Upper lobe of right lung (tissue), 1 donor: ENCODE data around the gene TSNAXIP1. TPM values are rescaled to one million over a fixed set of nuclear protein-coding genes. Genes with fewer than 3 reads are reported as not detected.
"Not testable (repeated sequence)": the region's sequence is repeated elsewhere in the genome, so short reads cannot be mapped to it uniquely, and the experiment has no call there.

ENCODE experiments used
- ATAC-seq: fragments of 200-7000 bp; cut with Tn5 transposase; one replicate; pipeline ENCODE4 v1.9.1; 2020; ENCODE audit warnings: mild to moderate bottlenecking, moderate library complexity
- DNase-seq: peaks from one replicate; pipeline ENCODE4 v3.0.0-alpha.2; 2020
- H3K27ac ChIP-seq: fragments of 200-600 bp; one replicate; pipeline ENCODE4 v1.8.0; 2022
- H3K27me3 ChIP-seq: fragments of 200-600 bp; one replicate; pipeline ENCODE4 v1.8.0; 2022; ENCODE audit warnings: mild to moderate bottlenecking
- H3K36me3 ChIP-seq: fragments of 200-600 bp; one replicate; pipeline ENCODE4 v1.8.0; 2022
- H3K4me1 ChIP-seq: fragments of 200-600 bp; one replicate; pipeline ENCODE4 v1.8.0; 2022
- H3K4me3 ChIP-seq: fragments of 200-600 bp; one replicate; pipeline ENCODE4 v1.8.0; 2022; ENCODE audit warnings: mild to moderate bottlenecking
- H3K9me3 ChIP-seq: fragments of 200-600 bp; one replicate; pipeline ENCODE4 v1.8.0; 2022
- CTCF ChIP-seq: fragments of 200-600 bp; IDR thresholded peaks from one replicate; pipeline ENCODE4 v1.8.0; 2022; ENCODE audit warnings: antibody characterized with exemption
- intact Hi-C: fragments of 100-400 bp; cut with DNase I; formaldehyde crosslinking; loops from one replicate; pipeline ENCODE4 v1.11.0; 2022
- total RNA-seq: library from RNA; stranded (reverse); fragmentation: NEBNext Ultra II Directional; extraction: Animal tissue kit (Norgen Biotek cat#: 25700); gene quantifications from one replicate; pipeline ENCODE4 v1.2.1, GENCODE V29; 2021
- donor health status: DM: no; HTN: yes; CAD: no; lungs with severe emphysema.

Gene TSNAXIP1
- total RNA-seq, 1 donor from 2014 or later: 0.55 TPM

GRCh38 chr16:67858500-67858899 is 51.8 kb downstream of the TSNAXIP1 start:
- Histone ChIP-seq H3K27me3 (no peaks in the 10 kb centered on the region), H3K27ac (peak overlapping the region; percentile 89), H3K4me3 (no peak overlapping the region), H3K4me1 (peaks cover 22% of the 10 kb centered on the region), H3K9me3 (no peaks in the 10 kb centered on the region), H3K36me3 (peaks cover 11% of the 10 kb centered on the region)
- intact Hi-C loops: no loop called here
- TF ChIP-seq CTCF: no peak
- DNase-seq (no peak), ATAC-seq (peak; percentile 43)

- intact Hi-C loops: no loop called here
- no peaks in the 10 kb centered on the region for H3K27me3 ChIP-seq
- ATAC-seq: no peak
These were observed 54.1 kb downstream of the TSNAXIP1 start for GRCh38 chr16:67860589-67861398.

GRCh38 chr16:67861877-67862276 is 55.2 kb downstream of the TSNAXIP1 start:
- Histone ChIP-seq H3K27me3 (no peaks in the 10 kb centered on the region), H3K4me1 (peaks cover 21% of the 10 kb centered on the region), H3K4me3 (no peak overlapping the region), H3K9me3 (no peaks in the 10 kb centered on the region), H3K36me3 (peaks cover 30% of the 10 kb centered on the region), H3K27ac (no peak overlapping the region)
- ATAC-seq (no peak), DNase-seq (no peak)
- no peak for TF ChIP-seq CTCF
- intact Hi-C loops: no loop called here

More at GRCh38 chr16:67860589-67861398, 54.1 kb downstream of the TSNAXIP1 start:
- H3K27ac ChIP-seq: no peak overlapping the region
- H3K36me3 ChIP-seq: peaks cover 19% of the 10 kb centered on the region
- H3K4me1 ChIP-seq: peaks cover 25% of the 10 kb centered on the region
- no peak for TF ChIP-seq CTCF
- DNase-seq: no peak
- no peak overlapping the region for H3K4me3 ChIP-seq
- H3K9me3 ChIP-seq: no peaks in the 10 kb centered on the region

- Histone ChIP-seq H3K27me3 (no peaks in the 10 kb centered on the region), H3K4me1 (peaks cover 10% of the 10 kb centered on the region), H3K9me3 (no peaks in the 10 kb centered on the region), H3K27ac (no peak overlapping the region), H3K36me3 (peaks cover 40% of the 10 kb centered on the region), H3K4me3 (no peak overlapping the region)
- intact Hi-C loops: no loop called here
- ATAC-seq (peak; percentile 3), DNase-seq (no peak)
- no peak for TF ChIP-seq CTCF
These were observed 56.2 kb downstream of the TSNAXIP1 start for GRCh38 chr16:67862623-67863583.

- H3K9me3 ChIP-seq, H3K4me1 ChIP-seq, DNase-seq, H3K27me3 ChIP-seq, ATAC-seq, intact Hi-C loops, H3K4me3 ChIP-seq, H3K27ac ChIP-seq: not testable (repeated sequence)
- peaks cover 50% of the 10 kb centered on the region for H3K36me3 ChIP-seq
These were observed 57.4 kb downstream of the TSNAXIP1 start for GRCh38 chr16:67864044-67864443.

- Histone ChIP-seq H3K4me1 (peaks cover 5% of the 10 kb centered on the region), H3K27ac (no peak overlapping the region), H3K4me3 (no peak overlapping the region), H3K27me3 (no peaks in the 10 kb centered on the region), H3K9me3 (no peaks in the 10 kb centered on the region), H3K36me3 (peaks cover 54% of the 10 kb centered on the region)
- TF ChIP-seq CTCF: no peak
- ATAC-seq: no peak
- intact Hi-C loops: no loop called here
- no peak for DNase-seq
These were observed 57.9 kb downstream of the TSNAXIP1 start for GRCh38 chr16:67864594-67864993.
